Stimulated activated CD8-positive, alpha-beta memory T cell treated with anti-CD3 and anti-CD28 coated beads, Interleukin-2, amount 100 ng/mL, for 1 hour (primary cell): Measurements from ENCODE around the gene ASCC1.
"Not testable (repeated sequence)": the region's sequence is repeated elsewhere in the genome, so short reads cannot be mapped to it uniquely, and the experiment has no call there.

Experiments used
- DNase-seq, 2 donors: peaks; one replicate each; pipeline ENCODE4 v3.0.0-alpha.2; 2020; ENCODE audit warnings: low read depth in 2 of 2

Gene ASCC1

DNA sequence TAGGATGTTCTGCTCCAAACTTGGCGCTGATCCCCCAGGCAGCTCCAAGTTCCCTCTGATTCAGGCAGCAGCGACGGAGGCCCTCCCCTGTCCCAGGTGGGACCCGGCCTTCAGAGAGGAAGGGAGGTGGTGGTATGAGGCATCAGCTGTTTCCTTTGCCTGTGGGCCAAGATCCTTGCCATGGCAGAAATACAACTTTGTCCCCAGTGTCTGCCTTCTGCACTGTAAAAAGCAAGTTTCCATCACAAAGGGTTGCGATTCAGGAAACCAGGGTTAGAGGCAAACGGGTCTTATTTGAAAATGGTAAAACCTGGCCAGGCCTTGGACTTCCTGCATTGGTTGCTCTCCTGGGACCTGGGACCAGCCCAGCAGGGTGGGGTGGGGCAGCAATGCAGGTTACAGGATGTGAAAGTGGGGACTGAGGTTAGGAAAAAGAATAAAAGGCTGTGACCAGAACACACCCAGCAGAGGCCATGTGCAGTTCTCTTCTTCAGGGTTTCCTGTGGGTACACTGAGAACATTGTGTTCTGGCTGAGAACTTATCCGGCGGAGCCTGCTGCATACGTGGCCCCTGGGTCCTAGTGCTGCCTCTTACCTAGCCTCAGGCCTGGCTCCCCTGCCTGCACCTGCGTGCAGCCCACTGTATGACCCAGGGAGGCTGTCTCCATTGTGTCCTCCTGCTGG is 32.5 kb upstream of the ASCC1 start:
- peak; percentile 46 to 51 for DNase-seq

DNA sequence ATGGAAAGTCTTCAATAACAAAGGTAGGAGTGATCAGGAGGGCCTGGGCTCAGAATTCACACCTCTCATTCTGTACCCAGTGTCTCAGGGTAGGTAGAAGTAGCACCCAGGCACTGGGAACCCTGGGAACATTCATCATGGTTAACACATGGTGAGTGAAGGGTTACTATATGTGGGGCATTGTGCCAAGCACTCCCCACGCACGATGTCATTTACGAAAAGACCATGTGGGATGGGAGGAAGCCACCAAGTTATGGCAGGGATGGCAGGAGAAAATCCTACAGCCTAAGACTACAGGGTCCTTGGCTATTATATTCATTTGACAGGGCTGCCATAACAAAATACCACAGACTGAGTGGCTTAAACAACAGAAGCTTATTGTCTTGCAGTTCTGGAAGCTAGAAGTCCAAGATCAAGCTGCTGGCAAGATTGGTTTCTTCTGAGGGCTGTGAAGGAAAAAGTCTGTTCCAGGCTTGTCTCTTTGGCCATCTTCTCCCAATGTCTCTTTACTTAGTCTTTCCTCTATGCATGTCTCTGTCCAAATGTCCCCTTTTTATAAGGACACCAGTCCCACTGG is 30.0 kb upstream of the ASCC1 start:
- DNase-seq: no peak

- DNase-seq: no peak
These were observed 28.5 kb upstream of the ASCC1 start for GRCh38 chr10:72244573-72245038.

GRCh38 chr10:72243822-72244437 is 27.9 kb upstream of the ASCC1 start:
- no peak for DNase-seq

GRCh38 chr10:72242675-72243074 is 26.6 kb upstream of the ASCC1 start:
- no peak for DNase-seq

DNA sequence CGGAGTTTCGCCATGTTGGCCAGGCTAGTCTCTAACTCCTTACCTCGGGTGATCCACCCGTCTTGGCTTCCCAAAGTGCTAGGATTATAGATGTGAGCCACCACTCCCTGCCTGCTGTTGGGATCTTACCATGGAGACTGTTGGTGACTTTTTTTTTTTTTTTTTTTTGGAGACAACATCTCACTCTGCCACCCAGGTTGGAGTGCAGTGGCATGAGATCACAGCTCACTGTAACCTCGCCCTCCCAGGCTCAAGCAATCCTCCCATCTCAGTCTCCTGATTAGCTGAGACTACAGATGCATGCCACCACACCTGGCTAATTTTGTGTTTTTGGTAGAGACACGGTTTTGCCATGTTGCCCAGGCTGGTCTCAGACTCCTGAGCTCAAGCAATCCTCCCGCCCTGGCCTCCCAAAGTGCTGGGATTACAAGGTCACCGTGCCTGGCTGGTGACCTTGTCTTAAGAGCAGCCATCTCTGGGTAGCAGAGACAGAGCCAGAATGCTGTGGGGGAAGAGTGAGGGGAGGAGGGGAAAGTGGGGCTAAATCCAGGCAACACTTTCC is 25.7 kb upstream of the ASCC1 start:
- DNase-seq: no peak

DNA sequence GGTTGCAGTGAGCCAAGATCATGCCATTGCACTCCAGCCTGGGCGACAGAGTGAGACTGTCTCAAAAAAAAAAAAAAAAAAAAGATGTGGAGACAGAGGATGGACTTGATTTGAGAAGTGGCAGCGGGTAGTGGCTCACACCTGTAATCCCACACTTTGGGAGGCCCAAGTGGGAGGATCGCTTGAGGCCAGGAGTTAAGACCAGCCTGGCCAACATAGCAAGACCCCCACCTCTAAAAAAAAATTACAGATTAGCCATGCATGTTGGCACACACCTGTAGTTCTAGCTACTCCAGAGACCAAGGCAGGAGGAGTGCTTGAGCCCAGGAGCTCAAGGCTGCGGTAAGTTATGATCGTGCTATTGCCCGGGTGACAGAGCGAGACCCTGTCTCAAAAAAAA is 24.3 kb upstream of the ASCC1 start:
- no peak for DNase-seq

DNA sequence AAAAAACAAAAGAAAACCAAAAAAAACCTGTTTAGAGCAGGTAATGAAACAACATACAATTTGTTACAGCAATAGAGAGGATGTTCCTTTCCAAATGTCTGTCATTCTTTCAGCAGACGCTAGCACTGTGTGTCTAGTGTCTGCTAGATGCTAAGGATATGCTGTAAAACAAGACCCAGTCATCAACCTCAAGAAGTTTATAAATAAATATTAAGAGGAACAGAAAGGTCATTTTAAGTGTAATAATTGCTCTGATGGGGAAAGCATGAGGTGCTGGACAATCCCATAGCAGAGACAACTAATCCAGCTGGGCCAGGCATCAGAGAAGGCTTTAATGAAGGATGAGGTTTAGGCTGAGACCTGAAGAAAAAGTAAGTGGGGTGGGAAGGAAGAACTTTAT is 23.3 kb upstream of the ASCC1 start:
- DNase-seq: no peak

GRCh38 chr10:72238392-72239175 is 22.5 kb upstream of the ASCC1 start:
- DNase-seq: no peak

GRCh38 chr10:72235544-72236279 is 19.6 kb upstream of the ASCC1 start:
- no peak for DNase-seq

- DNase-seq: no peak
These were observed 18.6 kb upstream of the ASCC1 start for GRCh38 chr10:72234560-72235095.

- DNase-seq: no peak
These were observed 17.5 kb upstream of the ASCC1 start for GRCh38 chr10:72233621-72234020.

DNA sequence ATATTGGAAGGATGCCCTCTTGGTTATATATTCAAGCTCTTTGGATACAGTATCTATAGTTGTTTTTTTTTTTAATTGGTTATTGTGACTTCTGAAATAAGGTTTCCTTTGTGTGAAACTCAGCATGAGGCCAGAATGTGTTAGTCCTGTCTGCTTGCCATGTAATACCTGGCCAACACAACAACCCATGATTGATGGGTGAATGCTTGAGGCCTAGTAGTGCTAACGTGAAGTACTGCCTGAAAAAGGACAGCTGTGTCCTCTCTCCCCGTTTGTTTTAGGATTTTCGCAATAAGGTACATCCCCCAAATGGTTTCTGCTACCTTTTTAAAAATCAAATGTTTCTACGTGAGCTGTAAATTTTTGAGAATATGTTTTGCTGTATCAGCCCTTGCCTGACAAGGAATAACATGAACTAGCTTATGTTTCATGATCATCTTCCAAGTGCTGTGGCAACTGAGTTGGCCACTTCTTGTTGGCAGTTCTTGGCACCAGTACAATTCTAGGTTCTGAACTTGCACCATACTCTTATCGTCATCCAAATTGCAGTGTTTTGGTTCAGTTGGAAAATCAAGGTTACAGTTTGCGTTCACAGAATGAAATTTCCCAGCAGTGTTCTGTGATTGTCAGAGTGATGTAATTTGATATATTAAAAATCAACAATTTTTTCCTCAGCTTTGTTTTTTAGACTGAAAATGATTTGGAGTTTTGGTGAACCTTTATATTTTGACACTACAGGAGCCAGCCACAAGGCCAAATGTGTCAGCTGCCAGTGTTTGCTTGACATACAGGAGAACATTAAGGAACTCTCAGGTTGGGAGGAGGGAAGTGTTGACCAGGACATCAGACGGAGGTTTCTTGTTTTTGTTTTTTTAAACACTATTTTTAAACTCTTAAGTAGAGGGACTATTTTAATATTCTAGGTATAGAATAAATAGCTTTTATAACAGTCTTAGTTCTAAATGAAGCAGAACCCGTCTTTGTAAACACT is 13.5 kb upstream of the ASCC1 start:
- no peak for DNase-seq

DNA sequence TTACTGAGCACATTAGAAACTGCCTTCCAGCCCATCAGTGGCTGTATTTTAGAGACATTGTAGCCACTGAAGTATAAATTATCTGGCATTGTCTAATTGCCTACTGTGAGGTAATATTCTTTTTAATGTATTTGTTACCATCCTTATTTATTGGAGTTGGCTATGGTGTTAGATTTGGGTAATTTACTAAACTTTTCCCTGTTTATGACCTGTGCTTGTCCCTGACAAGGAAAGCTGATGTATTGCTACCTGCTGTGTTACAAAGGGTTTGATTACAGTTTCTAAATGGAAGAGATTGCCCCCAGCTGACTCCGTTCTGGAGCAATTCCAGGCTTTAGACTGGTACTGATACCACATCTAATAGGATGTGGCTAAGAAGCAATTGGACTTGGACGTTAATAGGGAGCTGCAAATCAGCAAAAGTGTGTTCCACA is 12.3 kb upstream of the ASCC1 start:
- DNase-seq: no peak

DNA sequence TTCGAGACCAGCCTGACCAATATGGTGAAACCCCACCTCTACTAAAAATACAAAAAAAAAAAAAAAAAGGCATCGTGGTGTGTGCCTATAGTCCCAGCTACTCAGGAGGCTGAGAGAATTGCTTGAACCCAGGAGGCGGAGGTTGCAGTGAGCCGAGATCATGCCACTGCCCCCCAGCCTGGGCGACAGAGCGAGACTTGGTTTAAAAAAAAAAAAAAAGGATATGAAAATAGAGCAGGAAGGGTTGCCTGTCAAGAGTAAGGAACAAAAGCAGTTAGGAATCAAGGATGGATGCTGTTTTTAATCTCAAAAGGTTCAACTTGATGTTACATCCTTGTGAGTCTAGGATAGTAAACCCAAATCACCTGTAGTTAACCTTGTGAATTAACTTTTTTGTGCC is 11.8 kb upstream of the ASCC1 start:
- no peak for DNase-seq

DNA sequence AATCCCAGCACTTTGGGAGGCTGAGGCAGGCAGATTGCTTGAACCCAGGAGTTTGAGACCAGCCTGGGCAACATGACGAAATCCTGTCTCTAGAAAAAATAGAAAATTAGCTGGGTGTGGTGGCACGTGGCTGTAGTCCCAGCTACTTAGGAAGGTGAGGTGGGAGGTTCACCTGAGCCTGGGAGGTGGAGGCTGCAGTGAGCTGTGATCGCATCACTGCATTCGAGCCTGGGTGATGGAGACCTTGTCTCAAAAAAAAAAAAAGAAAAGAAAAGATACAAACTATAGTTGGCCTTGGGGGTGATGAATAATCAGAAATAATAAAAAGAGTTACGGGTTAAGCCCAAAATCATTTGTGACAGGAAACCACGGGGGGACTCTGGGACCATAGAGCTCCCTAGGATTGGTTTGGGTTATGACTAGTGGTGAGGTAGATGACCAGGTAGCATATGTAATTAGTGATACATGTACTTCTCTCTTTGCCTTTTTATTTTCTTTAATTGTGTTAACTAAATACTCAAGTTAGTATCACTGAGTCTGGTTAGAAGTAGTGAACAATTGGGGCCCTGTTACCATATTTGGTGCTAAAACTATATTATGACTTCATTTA is 10.4 kb upstream of the ASCC1 start:
- DNase-seq: no peak

DNA sequence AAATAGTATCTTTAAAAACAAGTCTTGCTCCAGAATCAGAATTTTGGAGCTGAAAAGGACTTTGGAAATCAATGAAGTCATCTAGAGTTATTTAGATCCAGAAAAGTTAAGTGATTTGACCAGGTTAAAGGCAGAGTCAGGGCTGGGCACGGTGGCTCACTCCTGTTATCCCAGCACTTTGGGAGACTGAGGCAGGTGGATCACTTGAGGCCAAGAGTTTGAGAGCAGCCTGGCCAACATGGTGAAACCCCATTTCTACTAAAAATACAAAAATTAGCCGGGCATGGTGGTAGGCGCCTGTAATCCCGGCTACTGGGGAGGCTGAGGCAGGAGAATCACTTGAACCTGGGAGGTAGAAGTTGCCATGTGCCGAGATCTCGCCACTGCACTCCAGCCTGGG is 8.1 kb upstream of the ASCC1 start:
- DNase-seq: not testable (repeated sequence)

- DNase-seq: no peak
These were observed 7.6 kb upstream of the ASCC1 start for GRCh38 chr10:72223743-72224101.

DNA sequence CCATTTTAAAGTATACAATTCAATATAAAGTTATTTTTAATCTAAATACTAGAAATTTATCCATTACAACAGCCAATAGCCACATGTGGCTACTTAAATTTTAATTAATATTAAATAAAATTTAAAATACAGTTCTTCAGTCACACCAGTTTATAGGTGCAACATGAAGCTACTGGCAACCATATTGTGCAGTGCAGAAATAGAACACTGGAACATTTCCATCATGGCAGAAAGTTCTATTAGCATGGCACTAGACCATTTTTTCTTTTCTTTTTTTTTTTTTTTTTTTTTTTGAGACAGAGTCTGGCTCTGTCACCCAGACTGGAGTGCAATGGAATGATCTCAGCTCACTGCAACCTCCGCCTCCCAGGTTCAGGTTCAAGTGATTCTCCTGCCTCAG is 5.2 kb upstream of the ASCC1 start:
- no peak for DNase-seq

DNA sequence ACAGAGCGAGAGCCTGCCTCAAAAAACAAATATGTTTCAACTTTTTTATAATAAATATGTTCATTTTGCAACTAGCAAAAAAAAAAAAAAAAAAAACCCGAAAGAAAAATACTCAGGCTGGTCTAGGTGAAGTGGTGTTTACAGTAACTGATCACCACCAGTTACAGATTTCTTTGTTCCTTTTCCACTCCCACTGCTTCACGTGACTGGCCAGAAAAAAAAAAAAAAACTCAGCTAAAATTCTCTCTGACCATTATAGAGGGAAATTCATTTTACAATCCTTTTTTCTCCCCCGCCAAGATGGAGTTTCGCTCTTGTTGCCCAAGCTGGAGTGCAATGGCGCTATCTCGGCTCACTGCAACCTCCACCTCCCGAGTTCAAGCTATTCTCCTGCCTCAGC is 4.6 kb upstream of the ASCC1 start:
- DNase-seq: no peak
